HG03354 (cell line): ENCODE results near the gene CCDC34.

Source experiments
- ATAC-seq: cut with Tn5 transposase; IDR thresholded peaks from one replicate; pipeline ENCODE4 v1.9.1; 2021; ENCODE audit warnings: mild to moderate bottlenecking; ENCODE audit not compliant: unreplicated experiment, poor library complexity, severe bottlenecking

CCDC34 gene

GRCh38 chr11:27362749-27363575 lies at the start of gene CCDC34:
Gene CCDC34 (minus strand): TSS chr11:27363215. CDS start chr11:27363194, 21 bp downstream.
- ATAC-seq = peak; percentile 99

GRCh38 chr11:27412192-27412691 lies 49.2 kb upstream of the CCDC34 start:
- ATAC-seq = no peak

- ATAC-seq = no peak
Observed at GRCh38 chr11:27411328-27411727, 48.3 kb upstream of the CCDC34 start.

- no peak for ATAC-seq
Observed at GRCh38 chr11:27410272-27410671, 47.3 kb upstream of the CCDC34 start.

GRCh38 chr11:27409742-27410141 lies 46.7 kb upstream of the CCDC34 start:
- no peak for ATAC-seq

GRCh38 chr11:27409049-27409448 lies 46.0 kb upstream of the CCDC34 start:
- no peak for ATAC-seq

- ATAC-seq = no peak
Observed at GRCh38 chr11:27408246-27408800, 45.3 kb upstream of the CCDC34 start.

- no peak for ATAC-seq
Observed at GRCh38 chr11:27406498-27407354, 43.7 kb upstream of the CCDC34 start.

- ATAC-seq = no peak
Observed at GRCh38 chr11:27405134-27405533, 42.1 kb upstream of the CCDC34 start.

GRCh38 chr11:27404427-27404826 lies 41.4 kb upstream of the CCDC34 start:
- no peak for ATAC-seq

GRCh38 chr11:27403195-27403594 lies 40.2 kb upstream of the CCDC34 start:
- no peak for ATAC-seq

GRCh38 chr11:27402450-27402849 lies 39.4 kb upstream of the CCDC34 start:
- ATAC-seq = no peak

- no peak for ATAC-seq
Observed at GRCh38 chr11:27401833-27402316, 38.9 kb upstream of the CCDC34 start.

GRCh38 chr11:27401280-27401832 lies 38.3 kb upstream of the CCDC34 start:
- no peak for ATAC-seq

GRCh38 chr11:27398400-27398770 lies 35.4 kb upstream of the CCDC34 start:
- ATAC-seq = no peak

GRCh38 chr11:27397624-27398399 lies 34.8 kb upstream of the CCDC34 start:
- no peak for ATAC-seq

- ATAC-seq = no peak
Observed at GRCh38 chr11:27396259-27396839, 33.3 kb upstream of the CCDC34 start.

- no peak for ATAC-seq
Observed at GRCh38 chr11:27395556-27396258, 32.7 kb upstream of the CCDC34 start.
